Activated T-helper 9 cell treated with anti-CD3 and anti-CD28 coated beads, Interleukin-2, amount 50 U/mL, for 16 hours (primary cell): ENCODE data around the gene MRPL33.

Experiments used
- DNase-seq: peaks from one replicate; pipeline ENCODE4 v3.0.0-alpha.2; 2020; ENCODE audit warnings: low read depth

MRPL33 gene

GRCh38 chr2:27808984-27809383 is 37.5 kb downstream of the MRPL33 start:
- no peak for DNase-seq

DNA sequence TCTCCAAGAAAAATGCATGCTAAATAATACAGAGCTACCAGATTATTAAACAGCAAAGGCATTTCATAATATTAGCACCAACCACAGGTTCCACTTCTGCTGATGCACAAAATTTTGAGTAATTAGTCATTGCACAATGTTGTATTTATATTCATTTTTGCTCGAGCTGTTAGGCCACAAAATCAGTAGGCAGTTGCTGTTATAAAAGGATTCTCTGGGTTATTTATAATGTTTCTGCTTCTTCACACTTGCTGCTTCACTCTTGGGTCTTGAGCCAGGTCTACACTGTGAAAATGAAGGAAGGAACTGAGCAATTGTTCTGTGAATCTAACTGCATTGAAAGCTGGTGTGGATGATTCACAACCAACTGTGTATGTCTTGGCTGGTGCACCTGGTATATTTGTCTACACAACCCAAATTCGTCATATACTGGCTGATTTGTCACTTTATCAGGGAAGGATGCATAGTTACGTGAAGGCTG is 38.3 kb downstream of the MRPL33 start:
- DNase-seq: no peak

DNA sequence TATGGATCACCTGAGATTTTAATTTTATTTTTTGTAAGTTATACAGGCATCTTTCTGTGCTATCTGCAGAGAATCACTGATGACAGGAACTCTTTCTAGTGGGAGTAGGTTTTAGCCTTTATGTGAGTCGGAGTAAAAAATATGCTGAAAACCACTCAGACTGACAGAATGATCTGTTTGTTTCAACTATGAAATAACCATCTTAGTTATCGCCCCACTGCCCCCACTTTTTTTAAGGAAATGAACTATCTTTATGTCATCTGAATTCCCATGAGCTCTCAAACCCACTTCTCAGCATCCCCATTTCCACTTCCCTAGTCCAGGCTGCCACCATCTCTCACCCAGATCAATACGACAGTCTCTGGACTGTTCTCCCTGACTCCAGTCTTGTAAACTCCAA is 38.9 kb downstream of the MRPL33 start:
- DNase-seq: no peak

DNA sequence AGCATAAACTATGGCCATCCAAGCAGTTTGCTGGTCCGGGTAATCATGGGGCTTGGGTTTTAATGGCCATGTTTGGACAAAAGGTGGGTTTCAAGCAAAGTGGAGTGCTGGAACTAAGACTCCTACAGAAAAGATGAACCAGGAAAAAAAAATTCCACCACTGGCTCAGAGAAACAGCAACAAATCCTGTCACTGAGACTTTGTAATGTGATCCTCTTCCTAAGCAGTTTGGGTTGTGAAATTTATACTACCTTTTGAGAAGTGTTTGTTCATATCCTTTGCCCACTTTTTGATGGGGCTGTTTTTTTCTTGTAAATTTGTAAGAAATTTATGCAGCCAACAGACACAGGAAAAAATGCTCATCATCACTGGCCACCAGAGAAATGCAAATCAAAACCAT is 40.2 kb downstream of the MRPL33 start:
- no peak for DNase-seq

DNA sequence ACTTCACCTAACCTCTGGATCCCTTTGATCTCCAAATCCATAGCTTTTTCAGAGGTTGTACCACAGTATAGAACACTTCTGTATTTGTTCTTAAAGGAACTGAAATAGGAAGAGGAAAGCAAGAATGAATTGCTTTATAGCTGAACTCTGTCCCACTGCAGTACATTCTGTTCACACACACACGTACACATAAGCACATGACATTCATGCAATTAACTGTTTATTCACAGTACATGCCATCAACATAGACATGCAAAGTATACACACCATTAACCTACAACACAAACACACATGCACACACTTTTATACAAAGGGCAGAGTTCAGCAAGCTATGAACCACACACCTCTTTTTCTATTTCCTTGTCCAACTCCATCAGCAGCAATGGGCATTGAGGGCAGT is 43.2 kb downstream of the MRPL33 start:
- DNase-seq: no peak

DNA sequence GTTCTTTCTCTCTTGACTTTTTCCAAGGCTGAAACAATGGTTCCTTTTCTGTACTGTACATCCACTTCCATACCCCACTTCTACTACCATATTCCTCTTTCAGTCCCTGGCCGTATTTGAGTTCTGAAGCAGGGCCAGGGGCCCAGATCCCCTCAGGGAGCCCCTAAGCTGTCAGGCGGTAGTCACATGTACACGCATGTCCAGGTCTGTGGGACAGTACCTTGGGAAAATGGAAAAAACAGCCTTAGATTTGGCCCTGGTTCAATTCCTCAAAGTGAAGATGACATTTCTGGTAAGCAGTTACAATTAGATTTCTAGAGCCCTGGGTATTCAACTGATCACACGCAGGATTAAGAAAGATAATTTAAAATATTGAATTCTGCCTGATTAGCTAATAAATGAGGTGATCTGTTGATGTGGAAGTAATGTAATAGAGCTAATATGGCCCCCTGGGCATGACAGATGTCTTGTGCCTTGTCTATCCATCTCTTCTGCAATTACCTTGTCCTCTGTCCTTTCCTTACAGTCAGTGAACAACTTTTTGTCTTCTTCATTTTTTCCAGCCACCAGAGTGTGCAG is 44.4 kb downstream of the MRPL33 start:
- DNase-seq: no peak

- DNase-seq: no peak
These were observed 50.5 kb downstream of the MRPL33 start for GRCh38 chr2:27822049-27822448.

DNA sequence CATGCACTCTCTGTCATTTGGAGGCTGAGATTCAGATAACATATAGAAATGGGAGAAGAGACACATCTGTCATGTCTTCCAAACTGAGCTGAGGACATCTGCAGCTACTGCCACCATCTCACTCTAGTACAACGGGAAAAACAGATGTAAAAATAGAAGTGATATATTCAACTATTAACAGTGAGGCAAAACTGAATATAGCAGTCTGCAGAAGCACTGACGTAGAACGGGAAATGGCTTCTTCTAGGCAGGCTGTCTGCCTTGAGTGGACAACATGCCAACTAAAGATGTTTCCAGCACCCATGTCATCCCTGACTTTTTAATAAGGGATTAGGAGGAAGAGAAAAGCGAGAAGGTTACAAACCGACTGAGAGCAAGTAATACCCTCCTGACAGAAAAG is 51.6 kb downstream of the MRPL33 start:
- no peak for DNase-seq

GRCh38 chr2:27823569-27823968 is 52.0 kb downstream of the MRPL33 start:
- DNase-seq: no peak

- DNase-seq: no peak
These were observed 52.9 kb downstream of the MRPL33 start for GRCh38 chr2:27824401-27824800.

- DNase-seq: no peak
These were observed 56.8 kb downstream of the MRPL33 start for GRCh38 chr2:27828305-27828704.
